Stomach (tissue), 9 donors: ENCODE results near the gene MANSC4. TPM values are rescaled to one million over a fixed set of nuclear protein-coding genes. Genes with fewer than 3 reads are reported as not detected.

Source experiments
- DNase-seq, 2 donors: peaks; one replicate each; pipeline versions ENCODE4 v3.0.0 to v3.0.0-alpha.2; 2013 to 2019
- H3K27ac ChIP-seq, 5 donors: fragments of 200-600 bp in 4 of 5; sonication (generic) in 4 of 5; one replicate each; pipeline ENCODE4 v1.5.1; 2013 to 2019; ENCODE audit warnings: mild to moderate bottlenecking in 1 of 5, moderate library complexity in 1 of 5
- H3K27me3 ChIP-seq, 3 donors: fragments of 200-600 bp; sonication (generic); one replicate each; pipeline ENCODE4 v1.5.1; 2017 to 2019; ENCODE audit warnings: mixed run types in 1 of 3
- H3K36me3 ChIP-seq, 4 donors: fragments of 200-600 bp; sonication (generic); 1 replicate in 3 of 4; 2 replicates in 1 of 4; pipeline ENCODE4 v1.5.1; 2016 to 2019
- H3K4me1 ChIP-seq, 4 donors: fragments of 200-600 bp; sonication (generic); one replicate each; pipeline ENCODE4 v1.5.1; 2016 to 2019
- H3K4me3 ChIP-seq, 4 donors: fragments of 200-600 bp; sonication (generic) in 3 of 4; one replicate each; pipeline ENCODE4 v1.5.1; 2016 to 2019; ENCODE audit warnings: mild to moderate bottlenecking in 1 of 4
- H3K9me3 ChIP-seq, 4 donors: fragments of 200-600 bp; sonication (generic); one replicate each; pipeline ENCODE4 v1.5.1; 2016 to 2019
- EP300 ChIP-seq: sonication (generic); formaldehyde crosslinking; IDR thresholded peaks from one replicate; pipeline ENCODE4 v1.6.1; 2017; ENCODE audit warnings: antibody characterized with exemption
- POLR2A ChIP-seq, 4 donors: fragments of 450-650 bp; IDR thresholded peaks; one replicate each; pipeline ENCODE4 v1.6.1; 2016; ENCODE audit warnings: antibody characterized with exemption in 4 of 4, control low read depth in 2 of 4, mild to moderate bottlenecking in 1 of 4, moderate library complexity in 1 of 4
- POLR2AphosphoS5 ChIP-seq, 3 donors: sonication (generic); formaldehyde crosslinking; IDR thresholded peaks; one replicate each; pipeline ENCODE4 v1.6.1; 2016; ENCODE audit warnings: antibody characterized with exemption in 3 of 3
- WGBS, 5 donors: extraction: QIAGEN DNeasy Blood & Tissue Kit in 3 of 5; methylation state at CpG; one replicate each; pipeline versions ENCODE4 v1.1.5 to v1.1.7; 2013 to 2018; 5-methylcytosine and 5-hydroxymethylcytosine counted together
- intact Hi-C: fragments of 100-400 bp; cut with DNase I; formaldehyde crosslinking; loops from one replicate; pipeline ENCODE4 v1.15.1; 2023; ENCODE audit warnings: low total_unique reads
- polyA plus RNA-seq, 3 donors: library from polyadenylated mRNA; stranded (reverse); fragments of 200-250 nt; gene quantifications; one replicate each; pipeline ENCODE4 v1.2.3, GENCODE V29; 2013
- total RNA-seq, 5 donors: library from RNA; depleted of rRNA; stranded (reverse); fragments of >200 nt; gene quantifications; one replicate each; pipeline versions ENCODE4 v1.1.0 to v1.2.3, GENCODE V29; 2014 to 2016
- TF ChIP-seq, protein P1 (sequence below), 7 experiments: fragments of 450-650 bp in 4 of 7; fragments of 200-600 bp in 3 of 7; sonication (generic) in 3 of 7; IDR thresholded peaks; one replicate each; pipeline ENCODE4 v1.5.1; 2016 to 2019; ENCODE audit warnings: antibody characterized with exemption in 7 of 7, control low read depth in 2 of 7, mild to moderate bottlenecking in 1 of 7
- donor health status: healthy with polysubstance abuse.
- donor health status: Bipolar disorder and iron deficiency.
- donor health status: healthy.

MANSC4 gene
- total and polyA plus RNA-seq, 8 donors = not detected

DNA sequence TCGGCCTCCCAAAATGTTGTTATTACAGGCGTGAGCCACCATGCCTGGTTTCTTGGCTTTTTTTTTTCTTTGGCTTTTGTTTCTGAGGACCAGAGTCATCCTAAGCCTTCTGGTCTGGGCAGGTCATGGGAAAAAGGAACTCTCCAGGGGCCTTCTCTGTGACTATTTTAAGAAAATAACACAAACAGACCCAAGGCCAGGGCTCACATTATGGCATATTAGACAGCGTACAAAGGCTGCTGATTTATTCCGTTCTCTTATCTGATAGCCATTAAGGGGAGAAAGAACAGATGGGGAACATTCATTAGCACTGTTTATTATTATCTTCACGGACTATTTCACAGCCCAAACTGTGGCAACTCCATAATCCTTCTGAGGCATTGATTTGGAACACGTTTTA, 28.8 kb upstream of the MANSC4 start:
- Histone ChIP-seq H3K36me3 (no peaks in the 10 kb centered on the region), H3K4me3 (no peak overlapping the region), H3K9me3 (no peaks in the 10 kb centered on the region), H3K27me3 (no peaks in the 10 kb centered on the region), H3K4me1 (peaks cover 0 to 11% (median 3%) of the 10 kb centered on the region in 4 donors), H3K27ac (peak overlapping the region in 1 of 5 donors; percentile 42)
- peak in 1 of 2 donors; percentile 28 for DNase-seq
- TF ChIP-seq POLR2A (IDR thresholded peaks at IDR 0.05) (no peak), POLR2AphosphoS5 (IDR thresholded peaks at IDR 0.05) (no peak), EP300 (no peak)
- TF ChIP-seq, protein P1, sequence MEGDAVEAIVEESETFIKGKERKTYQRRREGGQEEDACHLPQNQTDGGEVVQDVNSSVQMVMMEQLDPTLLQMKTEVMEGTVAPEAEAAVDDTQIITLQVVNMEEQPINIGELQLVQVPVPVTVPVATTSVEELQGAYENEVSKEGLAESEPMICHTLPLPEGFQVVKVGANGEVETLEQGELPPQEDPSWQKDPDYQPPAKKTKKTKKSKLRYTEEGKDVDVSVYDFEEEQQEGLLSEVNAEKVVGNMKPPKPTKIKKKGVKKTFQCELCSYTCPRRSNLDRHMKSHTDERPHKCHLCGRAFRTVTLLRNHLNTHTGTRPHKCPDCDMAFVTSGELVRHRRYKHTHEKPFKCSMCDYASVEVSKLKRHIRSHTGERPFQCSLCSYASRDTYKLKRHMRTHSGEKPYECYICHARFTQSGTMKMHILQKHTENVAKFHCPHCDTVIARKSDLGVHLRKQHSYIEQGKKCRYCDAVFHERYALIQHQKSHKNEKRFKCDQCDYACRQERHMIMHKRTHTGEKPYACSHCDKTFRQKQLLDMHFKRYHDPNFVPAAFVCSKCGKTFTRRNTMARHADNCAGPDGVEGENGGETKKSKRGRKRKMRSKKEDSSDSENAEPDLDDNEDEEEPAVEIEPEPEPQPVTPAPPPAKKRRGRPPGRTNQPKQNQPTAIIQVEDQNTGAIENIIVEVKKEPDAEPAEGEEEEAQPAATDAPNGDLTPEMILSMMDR (IDR thresholded peaks at IDR 0.05) = no peak
- intact Hi-C loops = no loop called here
- WGBS, 5 donors = 52 to 72% (median 61%) methylated on average over 6 of the region's 6 CpGs

DNA sequence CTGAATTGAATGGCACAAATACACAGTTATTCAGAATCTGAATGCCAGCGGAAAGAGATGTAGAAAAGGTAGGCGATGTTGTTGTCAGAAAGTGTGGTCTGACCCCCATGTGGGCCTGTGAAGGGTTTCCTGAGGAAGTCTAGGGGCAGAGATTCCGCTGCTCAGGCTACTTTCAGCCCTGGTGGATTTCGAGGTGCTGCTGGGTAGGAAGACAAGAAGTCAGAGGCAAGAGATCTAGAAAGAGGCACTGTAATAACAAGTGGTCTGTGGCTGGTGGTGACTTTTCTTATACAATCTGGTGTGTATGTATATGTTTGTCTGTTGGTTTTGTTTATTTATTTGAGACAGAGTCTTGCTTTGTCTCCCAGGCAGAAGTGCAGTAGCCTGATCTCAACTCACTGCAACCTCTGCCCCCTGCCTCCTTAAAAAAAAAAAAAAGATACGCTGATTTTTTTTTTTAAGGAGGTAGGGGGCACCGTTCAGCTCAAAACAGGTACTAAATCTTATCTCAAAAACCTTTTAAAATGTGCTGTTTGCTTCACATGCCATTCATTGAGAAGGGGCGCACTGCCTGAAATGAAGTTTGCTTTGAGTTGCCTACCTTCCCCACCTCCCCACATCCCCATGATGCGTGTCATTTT, 27.1 kb upstream of the MANSC4 start:
- Histone ChIP-seq H3K27ac (no peak overlapping the region), H3K4me3 (no peak overlapping the region), H3K36me3 (no peaks in the 10 kb centered on the region), H3K9me3 (no peaks in the 10 kb centered on the region), H3K4me1 (peaks cover 0 to 11% (median 3%) of the 10 kb centered on the region in 4 donors), H3K27me3 (no peaks in the 10 kb centered on the region)
- TF ChIP-seq EP300 = no peak
- no peak for TF ChIP-seq POLR2A (IDR thresholded peaks at IDR 0.05)
- TF ChIP-seq, protein P1 (IDR thresholded peaks at IDR 0.05) = no peak
- no peak for TF ChIP-seq POLR2AphosphoS5 (IDR thresholded peaks at IDR 0.05)
- DNase-seq = peak in 1 of 2 donors; percentile 20
- intact Hi-C loops = no loop called here
- WGBS, 5 donors = 49 to 59% (median 56%) methylated on average over 8 of the region's 8 CpGs

DNA sequence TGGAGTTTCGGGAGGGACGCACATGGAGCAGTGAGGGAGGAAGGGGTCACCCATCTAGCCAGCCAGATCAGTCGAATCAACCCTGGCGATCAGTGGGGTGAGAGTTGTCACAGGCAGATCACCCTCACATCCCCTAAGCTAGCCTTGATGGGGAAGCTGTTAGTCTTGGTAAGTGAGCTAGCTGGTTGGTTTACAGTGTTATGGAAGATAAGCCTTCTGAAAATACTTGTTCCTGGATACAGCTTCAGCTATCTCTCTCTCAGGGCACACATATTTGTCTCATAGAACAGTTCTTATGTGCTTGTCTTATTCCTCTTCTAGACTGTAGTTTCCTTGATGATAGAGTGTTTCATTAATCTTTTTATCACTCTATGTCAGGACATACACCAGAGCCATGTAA, 26.2 kb upstream of the MANSC4 start:
- intact Hi-C loops = no loop called here
- Histone ChIP-seq H3K9me3 (no peaks in the 10 kb centered on the region), H3K4me1 (peaks cover 0 to 11% (median 1%) of the 10 kb centered on the region in 4 donors), H3K36me3 (peaks cover 0 to 6% (median 0%) of the 10 kb centered on the region in 4 donors), H3K27me3 (no peaks in the 10 kb centered on the region), H3K27ac (no peak overlapping the region), H3K4me3 (no peak overlapping the region)
- TF ChIP-seq POLR2A (IDR thresholded peaks at IDR 0.05) (no peak), POLR2AphosphoS5 (IDR thresholded peaks at IDR 0.05) (no peak), EP300 (no peak)
- TF ChIP-seq, protein P1 (IDR thresholded peaks at IDR 0.05) = no peak
- no peak for DNase-seq
- WGBS, 5 donors = 75 to 96% (median 95%) methylated on average over 4 of the region's 4 CpGs

DNA sequence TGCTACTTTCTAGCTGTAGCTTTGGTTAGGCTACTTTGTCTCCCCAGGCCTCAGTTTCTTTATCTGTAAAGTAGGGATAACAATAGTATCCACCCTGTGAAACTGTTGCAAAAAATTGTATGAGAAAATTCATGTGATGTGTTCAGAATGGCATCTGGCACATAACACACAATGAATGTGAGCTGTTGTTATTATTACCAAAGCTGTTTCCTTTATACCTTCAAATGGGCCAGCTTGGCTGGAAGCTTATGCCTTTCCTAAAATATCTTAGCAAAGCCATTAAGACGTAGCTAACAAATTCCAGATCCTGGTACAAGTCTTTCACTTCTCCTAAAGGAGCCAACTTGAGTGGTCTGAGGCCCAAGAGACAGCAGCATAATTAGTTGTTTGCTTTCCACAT, 25.2 kb upstream of the MANSC4 start:
- Histone ChIP-seq H3K4me1 (peaks cover 0 to 8% (median 3%) of the 10 kb centered on the region in 4 donors), H3K4me3 (no peak overlapping the region), H3K27ac (no peak overlapping the region), H3K27me3 (no peaks in the 10 kb centered on the region), H3K9me3 (no peaks in the 10 kb centered on the region), H3K36me3 (peaks cover 0 to 11% (median 0%) of the 10 kb centered on the region in 4 donors)
- intact Hi-C loops = no loop called here
- DNase-seq = no peak
- TF ChIP-seq POLR2A (IDR thresholded peaks at IDR 0.05) = no peak
- TF ChIP-seq POLR2AphosphoS5 (IDR thresholded peaks at IDR 0.05) = no peak
- TF ChIP-seq, protein P1 (IDR thresholded peaks at IDR 0.05) = no peak
- no peak for TF ChIP-seq EP300
- WGBS, 5 donors = 0 to 56% (median 33%) methylated on average over 1 of the region's 1 CpG
